22Rv1 (cell line): ENCODE data around the gene KDM2A.

Experiments used
- H3K27ac ChIP-seq: fragments of 450-650 bp; 2 replicates; pipeline ENCODE4 v1.5.1; 2017
- CTCF ChIP-seq: fragments of 450-650 bp; IDR thresholded peaks from 2 replicates; pipeline ENCODE4 v1.5.1; 2017; ENCODE audit warnings: mild to moderate bottlenecking
- ZFX ChIP-seq: fragments of 450-650 bp; IDR thresholded peaks from 2 replicates; pipeline ENCODE4 v1.6.1; 2017; ENCODE audit warnings: antibody characterized with exemption, borderline replicate concordance

The KDM2A gene

GRCh38 chr11:67266449-67267187, 147.6 kb downstream of the KDM2A start, which contains the start of gene GRK2:
Gene GRK2, plus strand, starts transcription at chr11:67266473. Its CDS starts 227 bp downstream, at chr11:67266700.
- peak within 1 kb of the TSS; percentile 93 for H3K27ac ChIP-seq
- no peak for TF ChIP-seq ZFX
- no peak for TF ChIP-seq CTCF

- H3K27ac ChIP-seq = peak overlapping the region; percentile 93
- TF ChIP-seq CTCF = no peak
- TF ChIP-seq ZFX = no peak
Observed at GRCh38 chr11:67267188-67268080, 148.4 kb downstream of the KDM2A start.

- TF ChIP-seq CTCF = no peak
- TF ChIP-seq ZFX = no peak
- peak overlapping the region; percentile 93 for H3K27ac ChIP-seq
Observed at GRCh38 chr11:67268081-67268961, 149.3 kb downstream of the KDM2A start.

- no peak overlapping the region for H3K27ac ChIP-seq
- no peak for TF ChIP-seq ZFX
- no peak for TF ChIP-seq CTCF
Observed at GRCh38 chr11:67268962-67269268, 149.9 kb downstream of the KDM2A start.

- no peak for TF ChIP-seq CTCF
- H3K27ac ChIP-seq = no peak overlapping the region
Observed at GRCh38 chr11:67269401-67270255, 150.6 kb downstream of the KDM2A start.
